GM19463 (cell line): ENCODE data around the gene PTGES.

Experiments
- ATAC-seq: cut with Tn5 transposase; IDR thresholded peaks from one replicate; pipeline ENCODE4 v1.9.1; 2021; ENCODE audit warnings: mild to moderate bottlenecking, moderate library complexity; ENCODE audit not compliant: unreplicated experiment

Gene PTGES

GRCh38 chr9:129720181-129720864 is 32.5 kb downstream of the PTGES start:
- ATAC-seq: no peak

GRCh38 chr9:129719135-129719534 is 33.7 kb downstream of the PTGES start:
- ATAC-seq: no peak

GRCh38 chr9:129718647-129719046 is 34.2 kb downstream of the PTGES start:
- ATAC-seq: no peak

GRCh38 chr9:129717991-129718390 is 34.9 kb downstream of the PTGES start:
- ATAC-seq: no peak

- no peak for ATAC-seq
Observed at GRCh38 chr9:129716091-129716490, 36.8 kb downstream of the PTGES start.

GRCh38 chr9:129714511-129715061 is 38.3 kb downstream of the PTGES start:
- ATAC-seq: no peak

GRCh38 chr9:129713402-129713679 is 39.5 kb downstream of the PTGES start:
- ATAC-seq: no peak

- ATAC-seq: no peak
Observed at GRCh38 chr9:129712634-129713401, 40.0 kb downstream of the PTGES start.

- no peak for ATAC-seq
Observed at GRCh38 chr9:129710169-129710453, 42.7 kb downstream of the PTGES start.

- no peak for ATAC-seq
Observed at GRCh38 chr9:129709438-129710168, 43.2 kb downstream of the PTGES start.

GRCh38 chr9:129708793-129709192 is 44.0 kb downstream of the PTGES start:
- ATAC-seq: no peak

GRCh38 chr9:129704807-129705206 is 48.0 kb downstream of the PTGES start:
- no peak for ATAC-seq

- no peak for ATAC-seq
Observed at GRCh38 chr9:129703667-129704355, 49.0 kb downstream of the PTGES start.

GRCh38 chr9:129702589-129703520 is 50.0 kb downstream of the PTGES start:
- ATAC-seq: no peak

GRCh38 chr9:129701549-129701948 is 51.3 kb downstream of the PTGES start:
- ATAC-seq: no peak

- no peak for ATAC-seq
Observed at GRCh38 chr9:129701054-129701453, 51.8 kb downstream of the PTGES start.

GRCh38 chr9:129698254-129698757 is 54.5 kb downstream of the PTGES start:
- ATAC-seq: no peak

GRCh38 chr9:129697656-129698253 is 55.1 kb downstream of the PTGES start:
- no peak for ATAC-seq

GRCh38 chr9:129696944-129697655 is 55.7 kb downstream of the PTGES start:
- ATAC-seq: no peak
